HG02981 (cell line): ENCODE data around the gene KPNA2.
"Not testable (repeated sequence)": the region's sequence is repeated elsewhere in the genome, so short reads cannot be mapped to it uniquely, and the experiment has no call there.

ENCODE experiments used
- ATAC-seq: cut with Tn5 transposase; IDR thresholded peaks from one replicate; pipeline ENCODE4 v1.9.1; 2021; ENCODE audit warnings: mild to moderate bottlenecking, moderate library complexity; ENCODE audit not compliant: unreplicated experiment

KPNA2 gene

GRCh38 chr17:68019675-68020408 lies 15.7 kb upstream of the KPNA2 start:
- peak; percentile 94 for ATAC-seq

GRCh38 chr17:68020409-68020756 lies 15.2 kb upstream of the KPNA2 start:
- ATAC-seq = no peak

DNA sequence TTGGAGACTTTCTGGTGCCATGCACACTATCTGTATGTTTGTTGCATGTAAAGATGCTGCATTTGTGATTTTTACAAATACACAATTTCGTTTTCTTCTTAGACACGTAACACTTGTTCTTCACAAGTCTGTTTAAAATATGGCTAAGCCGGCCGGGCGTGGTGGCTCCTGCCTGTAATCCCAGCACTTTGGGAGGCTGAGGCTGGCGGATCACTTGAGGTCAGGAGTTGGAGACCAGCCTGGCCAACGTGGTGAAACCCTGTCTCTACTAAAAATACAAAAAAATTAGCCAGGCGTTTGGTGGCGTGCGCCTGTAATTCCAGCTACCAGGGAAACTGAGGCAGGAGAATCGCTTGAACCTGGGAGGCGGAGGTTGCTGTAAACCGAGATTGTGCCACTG lies 14.7 kb upstream of the KPNA2 start:
- ATAC-seq = not testable (repeated sequence)

DNA sequence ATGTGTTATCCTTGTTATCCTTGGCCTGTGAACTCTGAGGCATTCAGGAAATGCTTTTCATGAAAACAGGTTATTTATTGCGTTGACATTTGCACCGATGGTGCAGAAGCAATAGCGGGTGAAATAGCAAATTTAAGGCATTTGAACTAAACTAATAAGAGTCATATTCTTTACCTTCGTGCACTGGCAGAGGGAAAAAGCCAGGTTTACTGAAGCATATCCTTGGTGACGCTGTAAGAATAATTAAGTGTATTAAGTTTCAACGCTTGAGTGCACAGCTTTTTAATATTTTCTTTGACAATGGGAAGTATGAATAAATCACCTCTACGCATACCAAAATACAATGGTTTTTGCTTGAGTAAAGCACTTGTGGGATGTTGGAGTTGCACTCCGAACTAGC lies 13.6 kb upstream of the KPNA2 start:
- ATAC-seq = no peak

DNA sequence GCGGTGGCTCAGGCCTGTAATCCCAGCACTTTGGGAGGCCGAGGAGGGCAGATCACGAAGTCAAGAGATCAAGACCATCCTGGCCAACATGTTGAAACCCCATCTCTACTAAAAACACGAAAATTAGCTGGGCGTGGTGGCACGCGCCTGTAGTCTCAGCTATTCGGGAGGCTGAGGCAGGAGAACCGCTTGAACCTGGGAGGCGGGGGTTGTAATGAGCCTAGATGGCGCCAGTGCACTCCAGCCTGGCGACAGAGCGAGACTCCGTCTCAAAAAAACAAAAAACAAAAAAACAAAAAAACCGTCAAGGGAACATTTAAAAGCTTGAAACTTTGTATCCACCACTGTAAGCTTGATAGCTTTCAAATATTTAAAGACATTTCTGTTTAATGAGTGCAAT lies 13.0 kb upstream of the KPNA2 start:
- not testable (repeated sequence) for ATAC-seq

GRCh38 chr17:68029512-68030215 lies 5.9 kb upstream of the KPNA2 start:
- no peak for ATAC-seq

DNA sequence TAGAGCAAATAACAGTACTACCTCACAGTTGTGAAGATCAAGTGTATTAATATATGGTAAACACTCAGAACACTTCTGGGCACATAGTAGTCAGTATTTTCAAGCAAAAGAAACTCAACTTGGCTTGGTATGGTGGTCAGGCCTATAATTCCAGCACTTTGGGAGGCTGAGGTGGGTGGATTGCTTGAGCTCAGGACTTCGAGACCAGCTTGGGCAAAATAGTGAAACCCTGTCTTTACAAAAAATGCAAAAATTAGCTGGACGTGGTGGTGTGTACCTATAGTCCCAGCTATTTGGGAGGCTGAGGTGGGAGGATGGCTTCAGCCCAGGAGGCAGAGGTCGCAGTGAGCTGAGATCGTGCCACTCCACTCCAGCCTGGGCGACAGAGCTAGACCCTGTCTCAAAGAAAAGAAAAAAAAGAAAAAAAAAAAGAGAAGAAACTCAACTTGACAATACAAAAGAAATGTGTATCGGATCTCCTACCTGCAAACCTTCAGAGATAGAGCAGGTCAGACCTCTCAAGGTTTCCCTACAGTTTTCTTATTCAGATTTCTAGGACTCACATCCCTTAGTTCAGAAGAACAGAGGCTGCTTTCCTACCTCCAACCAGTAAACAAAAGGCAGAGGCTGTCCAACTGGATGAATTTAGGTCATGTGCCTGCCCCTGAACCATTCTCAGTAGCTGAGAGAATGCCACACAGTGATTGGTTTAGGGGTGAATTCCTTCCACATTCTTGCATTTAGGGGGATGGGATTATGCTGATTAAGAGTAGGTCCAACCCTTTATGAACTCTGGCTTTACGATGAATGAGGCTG lies 1.7 kb upstream of the KPNA2 start:
- ATAC-seq = no peak

- ATAC-seq = no peak
Measured at GRCh38 chr17:68034452-68034776, 1.1 kb upstream of the KPNA2 start.

GRCh38 chr17:68035131-68035522 lies 408 bp upstream of the KPNA2 start:
- ATAC-seq = peak; percentile 92

DNA sequence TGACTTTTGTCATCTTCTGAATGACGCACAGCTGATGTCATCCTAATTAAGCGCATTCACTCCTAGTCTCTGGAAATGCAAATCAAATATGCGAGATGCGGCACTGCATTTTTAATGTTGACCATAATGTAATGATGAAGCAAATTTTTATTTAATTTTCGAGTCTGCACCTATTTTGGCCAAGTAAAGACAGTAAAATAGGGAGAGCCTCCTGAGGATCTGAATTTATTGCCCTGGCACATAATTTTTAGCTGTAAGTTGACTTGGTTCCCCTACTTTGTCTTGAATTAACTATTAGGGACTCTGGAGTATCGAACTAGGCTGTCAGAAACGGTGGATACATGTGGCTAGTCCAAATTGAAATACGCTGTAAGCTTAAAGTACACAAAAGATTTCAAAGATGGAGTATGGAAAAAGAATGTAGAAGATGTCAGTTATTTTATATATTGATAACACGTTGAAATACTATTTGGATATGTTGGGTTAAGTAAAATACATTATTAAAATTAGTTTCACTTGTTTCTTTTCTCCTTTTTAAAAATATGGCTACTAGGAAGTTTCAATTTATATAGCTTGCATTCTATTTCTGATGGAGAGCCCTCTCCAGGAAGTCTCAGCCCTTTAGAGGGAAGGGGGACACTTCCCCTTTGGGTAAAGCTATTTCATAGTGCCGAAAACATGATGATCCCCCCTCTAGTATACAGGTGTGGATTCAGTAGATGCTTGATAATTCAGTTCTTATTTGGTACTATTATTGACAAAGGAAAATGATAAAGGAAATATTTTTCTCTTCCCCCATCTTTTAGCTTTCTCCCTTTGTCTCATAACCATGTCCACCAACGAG lies 991 bp downstream of the KPNA2 start:
- no peak for ATAC-seq

GRCh38 chr17:68047153-68047846 lies 11.8 kb downstream of the KPNA2 start:
- no peak for ATAC-seq

DNA sequence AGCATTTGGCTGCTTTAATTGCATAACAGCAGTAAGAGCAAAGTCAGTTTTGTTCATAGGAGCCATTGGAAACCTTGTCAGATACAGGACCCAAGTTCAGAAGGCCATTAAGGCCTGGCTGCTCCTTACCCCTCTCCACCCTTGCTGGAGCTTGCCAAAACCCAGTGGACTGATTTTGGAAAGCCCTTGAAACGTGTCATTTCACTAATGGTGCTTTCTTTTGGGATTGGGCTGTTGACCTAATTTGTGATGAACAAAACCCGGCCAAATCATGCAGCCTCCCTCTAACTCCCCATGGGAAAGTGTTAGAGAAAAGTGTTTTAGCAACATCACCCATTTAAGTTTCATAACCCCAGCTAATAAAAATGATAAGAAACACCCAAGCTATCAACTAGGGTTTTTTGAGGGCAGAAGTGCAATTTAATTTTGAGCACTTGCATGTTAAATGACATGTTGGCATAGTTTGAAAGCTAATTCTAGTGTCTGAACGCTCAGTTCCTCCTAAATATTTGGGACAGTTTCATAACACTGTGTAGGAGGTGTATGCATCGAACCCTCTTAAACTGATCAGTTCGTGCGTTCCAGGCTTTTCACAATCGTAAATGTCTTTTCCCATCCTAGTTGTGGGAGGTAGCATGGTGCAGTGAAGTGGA lies 12.5 kb downstream of the KPNA2 start:
- ATAC-seq = not testable (repeated sequence)

GRCh38 chr17:68048996-68049395 lies 13.5 kb downstream of the KPNA2 start:
- no peak for ATAC-seq

GRCh38 chr17:68049812-68050437 lies 14.4 kb downstream of the KPNA2 start:
- not testable (repeated sequence) for ATAC-seq

GRCh38 chr17:68051321-68052312 lies 16.1 kb downstream of the KPNA2 start:
- not testable (repeated sequence) for ATAC-seq

DNA sequence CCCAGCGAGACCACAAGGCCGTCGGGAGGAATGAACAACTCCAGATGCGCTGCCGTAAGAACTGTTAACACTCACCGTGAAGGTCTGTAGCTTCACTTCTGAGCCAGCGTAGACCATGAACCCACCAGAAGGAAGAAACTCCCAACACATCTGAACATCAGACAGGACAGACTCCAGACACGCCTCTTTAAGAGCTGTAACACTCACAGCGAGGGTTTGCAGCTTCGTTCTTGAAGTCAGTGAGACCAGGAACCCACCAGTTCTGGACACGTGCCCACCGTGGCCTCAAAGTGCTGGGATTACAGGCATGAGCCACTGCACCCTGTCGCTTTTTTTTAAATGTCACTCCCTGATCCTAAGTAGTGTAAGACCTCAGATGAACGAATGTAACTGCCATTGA lies 17.3 kb downstream of the KPNA2 start:
- ATAC-seq = no peak

GRCh38 chr17:68053231-68054013 lies 17.9 kb downstream of the KPNA2 start:
- ATAC-seq = no peak
